Heart right ventricle (tissue), 16 donors: ENCODE data around the gene GNRHR. TPM values are rescaled to one million over a fixed set of nuclear protein-coding genes. Genes with fewer than 3 reads are reported as not detected.

Experiments used
- ATAC-seq, 8 donors: fragments of 200-7000 bp; cut with Tn5 transposase; one replicate each; pipeline ENCODE4 v1.9.1; 2020; ENCODE audit warnings: mild to moderate bottlenecking in 8 of 8, moderate library complexity in 8 of 8, moderate number of reproducible peaks in 1 of 8
- DNase-seq, 2 donors: peaks; one replicate each; pipeline ENCODE4 v3.0.0-alpha.2; 2020
- H3K27ac ChIP-seq, 10 donors: fragments of 200-600 bp; sonication (generic) in 2 of 10; one replicate each; pipeline versions ENCODE4 v1.5.0 to v1.8.0; 2020 to 2022; ENCODE audit warnings: mild to moderate bottlenecking in 3 of 10
- H3K27me3 ChIP-seq, 7 donors: fragments of 200-600 bp; one replicate each; pipeline ENCODE4 v1.8.0; 2021 to 2022; ENCODE audit warnings: mild to moderate bottlenecking in 2 of 7
- H3K36me3 ChIP-seq, 9 donors: fragments of 200-600 bp; sonication (generic) in 1 of 9; one replicate each; pipeline versions ENCODE4 v1.5.0 to v1.8.0; 2020 to 2022; ENCODE audit warnings: mild to moderate bottlenecking in 2 of 9
- H3K4me1 ChIP-seq, 9 donors: fragments of 200-600 bp; sonication (generic) in 1 of 9; one replicate each; pipeline versions ENCODE4 v1.5.0 to v1.8.0; 2020 to 2022; ENCODE audit warnings: mild to moderate bottlenecking in 4 of 9
- H3K4me3 ChIP-seq, 10 donors: fragments of 200-600 bp; sonication (generic) in 2 of 10; one replicate each; pipeline versions ENCODE4 v1.5.0 to v1.8.0; 2020 to 2022; ENCODE audit warnings: mild to moderate bottlenecking in 7 of 10, moderate library complexity in 2 of 10
- H3K9me3 ChIP-seq, 11 donors: fragments of 200-600 bp in 10 of 11; sonication (generic) in 2 of 11; one replicate each; pipeline versions ENCODE4 v1.5.0 to v1.8.0; 2013 to 2022; ENCODE audit warnings: mild to moderate bottlenecking in 2 of 11, control low read depth in 1 of 11, moderate library complexity in 1 of 11
- CTCF ChIP-seq, 9 donors: fragments of 200-600 bp; sonication (generic) in 2 of 9; IDR thresholded peaks; one replicate each; pipeline versions ENCODE4 v1.5.0 to v1.8.0; 2021 to 2022; ENCODE audit warnings: antibody characterized with exemption in 9 of 9, mild to moderate bottlenecking in 5 of 9, moderate library complexity in 1 of 9
- WGBS, 2 donors: extraction: QIAGEN DNeasy Blood & Tissue Kit; methylation state at CpG; one replicate each; pipeline ENCODE4 v1.1.7; 2013; ENCODE audit warnings: inconsistent platforms in 1 of 2; 5-methylcytosine and 5-hydroxymethylcytosine counted together
- intact Hi-C, 10 donors: fragments of 100-400 bp; cut with DNase I; formaldehyde crosslinking; loops; one replicate each; pipeline versions ENCODE4 v1.11.1 to v1.14.2; 2022
- polyA plus RNA-seq, 2 donors: library from polyadenylated mRNA; stranded (reverse); fragments of 200-250 nt; gene quantifications; one replicate each; pipeline ENCODE4 v1.2.3, GENCODE V29; 2013
- total RNA-seq, 10 donors: library from RNA; stranded (reverse); fragmentation: NEBNext Ultra II Directional in 3 of 10; extraction: Animal tissue kit (Norgen Biotek cat#: 25700) in 3 of 10; gene quantifications; one replicate each; pipeline versions ENCODE4 v1.2.1 to v1.2.4, GENCODE V29; 2021 to 2023
- donor health status: Arrhythmogenic right ventricular cardiomyopathy.
- donor health status: ischemic (EF 13 %, LVEDD 7.1; RV severe dilation, severe dysfunction).
- donor health status: healthy with polysubstance abuse.
- donor health status: DM: no; HTN: yes; CAD: no.
- donor health status: DM: no; HTN: no; CAD: no.
- donor health status: ischemic (EF 25% LVEDD 6.9; RV normal size, moderate dysfunction).
- donor health status: ischemic (EF 25% LVEDD 5.7; RV mildly dilated, moderate dysfunction).
- donor health status: healthy.
- donor health status: DM: yes; HTN: yes; CAD: no.
- donor health status: Ischemic cardiomyopathy.
- donor health status: ischemic (EF 35%, LVEDD 5.7; RV mildly dilated, moderate dysfunction).
- donor health status: nonischemic (EF 11% LVEDD 7.7; RV severe dilation, severe dysfunction).
- donor health status: DM: yes; HTN: yes; CAD: no.
- donor health status: PGD.
- donor health status: ischemic (EF 29% LVEDD 5.4; RV normal size, mild dysfunction).
- donor health status: nonischemic (EF 23%, LVEDD 6.1; RV moderate dilation, normal function).

The GNRHR gene
- total and polyA plus RNA-seq, 12 donors = not detected

GRCh38 chr4:67751260-67751659, 2.9 kb downstream of the GNRHR start:
- H3K36me3 ChIP-seq = no peaks in the 10 kb centered on the region
- no peaks in the 10 kb centered on the region for H3K27me3 ChIP-seq
- no peak for TF ChIP-seq CTCF (IDR thresholded peaks at IDR 0.05)
- H3K4me3 ChIP-seq = no peak overlapping the region
- DNase-seq = no peak
- H3K4me1 ChIP-seq = peaks cover 0 to 3% (median 0%) of the 10 kb centered on the region in 9 donors
- intact Hi-C loops = no loop called here
- H3K27ac ChIP-seq = no peak overlapping the region
- 90 to 91% methylated on average over 1 of the region's 1 CpG for WGBS, 2 donors
- no peak for ATAC-seq
- no peaks in the 10 kb centered on the region for H3K9me3 ChIP-seq

GRCh38 chr4:67750691-67751090, 3.5 kb downstream of the GNRHR start:
- Histone ChIP-seq H3K4me1 (peaks cover 0 to 3% (median 0%) of the 10 kb centered on the region in 9 donors), H3K36me3 (no peaks in the 10 kb centered on the region), H3K9me3 (no peaks in the 10 kb centered on the region), H3K27me3 (no peaks in the 10 kb centered on the region), H3K27ac (no peak overlapping the region), H3K4me3 (no peak overlapping the region)
- no peak for DNase-seq
- TF ChIP-seq CTCF (IDR thresholded peaks at IDR 0.05) = no peak
- WGBS, 2 donors = 87 to 91% methylated on average over 4 of the region's 4 CpGs
- intact Hi-C loops = no loop called here
- no peak for ATAC-seq

- H3K27me3 ChIP-seq = no peaks in the 10 kb centered on the region
- TF ChIP-seq CTCF (IDR thresholded peaks at IDR 0.05) = no peak
- intact Hi-C loops = loop anchor here in 3 of 10 donors (10.0 kb wide), 1 partner anchor 426 kb away; no protein-coding TSS in a partner anchor
- DNase-seq = no peak
- H3K9me3 ChIP-seq = no peaks in the 10 kb centered on the region
- H3K27ac ChIP-seq = no peak overlapping the region
- H3K36me3 ChIP-seq = no peaks in the 10 kb centered on the region
- ATAC-seq = no peak
- 71 to 73% methylated on average over 3 of the region's 3 CpGs for WGBS, 2 donors
- H3K4me1 ChIP-seq = peaks cover 0 to 3% (median 0%) of the 10 kb centered on the region in 9 donors
- no peak overlapping the region for H3K4me3 ChIP-seq
Measured at GRCh38 chr4:67749286-67749685, 4.9 kb downstream of the GNRHR start.

- no peaks in the 10 kb centered on the region for H3K27me3 ChIP-seq
- peaks cover 0 to 3% (median 0%) of the 10 kb centered on the region in 9 donors for H3K4me1 ChIP-seq
- WGBS, 2 donors = 60 to 61% methylated on average over 5 of the region's 5 CpGs
- no peak for ATAC-seq
- no peak overlapping the region for H3K4me3 ChIP-seq
- no peaks in the 10 kb centered on the region for H3K9me3 ChIP-seq
- peak; percentile 26 to 76 (median 70) for TF ChIP-seq CTCF (IDR thresholded peaks at IDR 0.05)
- intact Hi-C loops = loop anchor here in 3 of 10 donors (10.0 kb wide), 1 partner anchor 428 kb away; no protein-coding TSS in a partner anchor
- no peak for DNase-seq
- no peak overlapping the region for H3K27ac ChIP-seq
- H3K36me3 ChIP-seq = no peaks in the 10 kb centered on the region
Measured at GRCh38 chr4:67746797-67747495, 7.2 kb downstream of the GNRHR start.
